OCI-LY1 (cell line): Measurements from ENCODE around the gene DACH1.

ENCODE experiments used
- H2AFZ ChIP-seq: fragments of 200-600 bp; sonication (generic), shearing (Covaris generic); 2 replicates; pipeline ENCODE4 v1.6.0; 2014; ENCODE audit warnings: antibody characterized with exemption, mild to moderate bottlenecking, low read length
- H3F3A ChIP-seq: fragments of 200-600 bp; sonication (generic), shearing (Covaris generic); 2 replicates; pipeline ENCODE4 v1.6.0; 2014; ENCODE audit warnings: mild to moderate bottlenecking, antibody characterized with exemption, low read length, moderate library complexity; ENCODE audit not compliant: insufficient read depth
- H3K27ac ChIP-seq: fragments of 200-600 bp; sonication (generic); 2 replicates; pipeline ENCODE4 v1.5.1; 2014; ENCODE audit warnings: low read length, mixed run types, mild to moderate bottlenecking, low read depth; ENCODE audit not compliant: poor library complexity, severe bottlenecking
- H3K27me3 ChIP-seq: fragments of 200-600 bp; sonication (generic); 2 replicates; pipeline ENCODE4 v1.6.0; 2014; ENCODE audit warnings: antibody characterized with exemption, mild to moderate bottlenecking, low read length, moderate library complexity; ENCODE audit not compliant: insufficient read depth
- H3K36me3 ChIP-seq: fragments of 200-600 bp; sonication (generic); 2 replicates; pipeline ENCODE4 v1.6.1; 2014; ENCODE audit warnings: mild to moderate bottlenecking, antibody characterized with exemption, low read length, moderate library complexity, mixed read lengths; ENCODE audit not compliant: insufficient read depth
- H3K4me1 ChIP-seq: fragments of 200-600 bp; sonication (generic); 2 replicates; pipeline ENCODE4 v1.5.1; 2014; ENCODE audit warnings: mild to moderate bottlenecking, low read length, moderate library complexity; ENCODE audit not compliant: insufficient read depth, severe bottlenecking
- H3K4me2 ChIP-seq: fragments of 200-600 bp; sonication (generic), shearing (Covaris generic); 2 replicates; pipeline ENCODE4 v1.6.1; 2014; ENCODE audit warnings: low read length
- H3K4me3 ChIP-seq: fragments of 200-600 bp; sonication (generic); 2 replicates; pipeline ENCODE4 v1.5.1; 2014; ENCODE audit warnings: low read length, low read depth, mild to moderate bottlenecking, mixed read lengths; ENCODE audit not compliant: poor library complexity, severe bottlenecking
- H3K79me2 ChIP-seq: fragments of 200-600 bp; shearing (Covaris generic); 2 replicates; pipeline ENCODE4 v1.6.1; 2016; ENCODE audit warnings: mixed run types, low read length, mixed read lengths; ENCODE audit not compliant: insufficient read depth
- H3K9ac ChIP-seq: fragments of 200-600 bp; sonication (generic), shearing (Covaris generic); 2 replicates; pipeline ENCODE4 v1.6.1; 2014; ENCODE audit warnings: mild to moderate bottlenecking, low read length, mixed read lengths
- H3K9me2 ChIP-seq: fragments of 200-600 bp; sonication (generic), shearing (Covaris generic); 2 replicates; pipeline ENCODE4 v1.6.1; 2014; ENCODE audit warnings: low read depth, mild to moderate bottlenecking, low read length, mixed read lengths
- H3K9me3 ChIP-seq: fragments of 200-600 bp; shearing (Covaris generic); 2 replicates; pipeline ENCODE4 v1.6.1; 2014; ENCODE audit warnings: low read length, mixed read lengths
- H4K20me1 ChIP-seq: fragments of 200-600 bp; sonication (generic), shearing (Covaris generic); 2 replicates; pipeline ENCODE4 v1.6.0; 2016; ENCODE audit warnings: mild to moderate bottlenecking, low read length; ENCODE audit not compliant: insufficient read depth
- EZH2 ChIP-seq: fragments of 200-600 bp; sonication (generic), shearing (Covaris generic); IDR thresholded peaks from 2 replicates; pipeline ENCODE4 v1.8.0; 2017; ENCODE audit warnings: borderline replicate concordance, mixed run types, mild to moderate bottlenecking, antibody characterized with exemption, low read length, moderate library complexity, mixed read lengths
- TF ChIP-seq, protein P1 (sequence below): fragments of 200-600 bp; sonication (generic), shearing (Covaris generic); IDR thresholded peaks from 2 replicates; pipeline ENCODE4 v1.5.1; 2017; ENCODE audit warnings: mild to moderate bottlenecking, antibody characterized with exemption, low read length, moderate library complexity, mixed read lengths

Gene DACH1

GRCh38 chr13:71751073-71751472, 115.9 kb downstream of the DACH1 start:
- H3K27me3 ChIP-seq: no peaks in the 10 kb centered on the region
- H3K4me2 ChIP-seq: no peak overlapping the region
- no peaks in the 10 kb centered on the region for H3K36me3 ChIP-seq
- no peak overlapping the region for H2AFZ ChIP-seq
- no peaks in the 10 kb centered on the region for H3K79me2 ChIP-seq
- H3F3A ChIP-seq: no peaks in the 10 kb centered on the region
- H3K4me3 ChIP-seq: no peak overlapping the region
- H3K9ac ChIP-seq: no peak overlapping the region
- no peaks in the 10 kb centered on the region for H3K4me1 ChIP-seq
- no peaks in the 10 kb centered on the region for H4K20me1 ChIP-seq
- H3K9me2 ChIP-seq: no peaks in the 10 kb centered on the region
- H3K27ac ChIP-seq: no peak overlapping the region
- TF ChIP-seq EZH2: no peak
- TF ChIP-seq, protein P1, sequence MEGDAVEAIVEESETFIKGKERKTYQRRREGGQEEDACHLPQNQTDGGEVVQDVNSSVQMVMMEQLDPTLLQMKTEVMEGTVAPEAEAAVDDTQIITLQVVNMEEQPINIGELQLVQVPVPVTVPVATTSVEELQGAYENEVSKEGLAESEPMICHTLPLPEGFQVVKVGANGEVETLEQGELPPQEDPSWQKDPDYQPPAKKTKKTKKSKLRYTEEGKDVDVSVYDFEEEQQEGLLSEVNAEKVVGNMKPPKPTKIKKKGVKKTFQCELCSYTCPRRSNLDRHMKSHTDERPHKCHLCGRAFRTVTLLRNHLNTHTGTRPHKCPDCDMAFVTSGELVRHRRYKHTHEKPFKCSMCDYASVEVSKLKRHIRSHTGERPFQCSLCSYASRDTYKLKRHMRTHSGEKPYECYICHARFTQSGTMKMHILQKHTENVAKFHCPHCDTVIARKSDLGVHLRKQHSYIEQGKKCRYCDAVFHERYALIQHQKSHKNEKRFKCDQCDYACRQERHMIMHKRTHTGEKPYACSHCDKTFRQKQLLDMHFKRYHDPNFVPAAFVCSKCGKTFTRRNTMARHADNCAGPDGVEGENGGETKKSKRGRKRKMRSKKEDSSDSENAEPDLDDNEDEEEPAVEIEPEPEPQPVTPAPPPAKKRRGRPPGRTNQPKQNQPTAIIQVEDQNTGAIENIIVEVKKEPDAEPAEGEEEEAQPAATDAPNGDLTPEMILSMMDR: no peak
- no peaks in the 10 kb centered on the region for H3K9me3 ChIP-seq

- Histone ChIP-seq H3K4me3 (no peak overlapping the region), H3K79me2 (no peaks in the 10 kb centered on the region), H3K9ac (no peak overlapping the region), H3K9me3 (no peaks in the 10 kb centered on the region), H4K20me1 (0 out of 2 replicates have a peak, but pooled peaks cover 3% of the 10 kb centered on the region), H3K4me1 (no peaks in the 10 kb centered on the region), H3K27ac (no peak overlapping the region), H3K27me3 (no peaks in the 10 kb centered on the region), H3K4me2 (no peak overlapping the region), H3K9me2 (no peaks in the 10 kb centered on the region), H3K36me3 (no peaks in the 10 kb centered on the region), H2AFZ (no peak overlapping the region), H3F3A (no peaks in the 10 kb centered on the region)
- TF ChIP-seq, protein P1: no peak
- no peak for TF ChIP-seq EZH2
These were observed 136.7 kb downstream of the DACH1 start for GRCh38 chr13:71730267-71730666.

DNA sequence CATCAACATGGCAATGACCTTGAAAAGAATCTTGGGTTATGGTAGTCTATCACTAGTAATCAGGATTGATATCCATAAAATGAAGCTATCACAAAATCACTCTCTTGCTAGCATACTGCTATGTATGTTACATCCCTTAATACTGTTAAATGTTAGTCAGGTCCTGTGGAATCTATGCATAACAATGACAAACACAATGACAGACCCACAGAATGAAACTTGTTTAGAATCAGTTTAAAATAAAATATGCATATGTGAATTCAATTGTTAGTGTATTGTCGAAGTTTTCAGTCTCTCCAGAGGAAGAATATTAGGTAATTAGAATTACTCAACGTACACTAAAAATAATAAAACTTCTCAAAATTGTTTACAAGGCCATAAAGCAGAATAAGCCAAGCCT, 137.6 kb downstream of the DACH1 start:
- Histone ChIP-seq H3K79me2 (no peaks in the 10 kb centered on the region), H3K27ac (no peak overlapping the region), H4K20me1 (0 out of 2 replicates have a peak, but pooled peaks cover 3% of the 10 kb centered on the region), H3K9me2 (no peaks in the 10 kb centered on the region), H3K36me3 (no peaks in the 10 kb centered on the region), H3F3A (no peaks in the 10 kb centered on the region), H3K4me2 (no peak overlapping the region), H3K27me3 (no peaks in the 10 kb centered on the region), H2AFZ (no peak overlapping the region), H3K9me3 (no peaks in the 10 kb centered on the region), H3K4me1 (no peaks in the 10 kb centered on the region), H3K4me3 (no peak overlapping the region), H3K9ac (no peak overlapping the region)
- TF ChIP-seq EZH2: no peak
- TF ChIP-seq, protein P1: no peak
